Subcutaneous abdominal adipose tissue (tissue), 5 donors: ENCODE data around the gene TPPP3.

Source experiments
- H3K27ac ChIP-seq: one replicate; pipeline ENCODE4 v1.7.0; 2013; ENCODE audit warnings: low read depth, mild to moderate bottlenecking, inconsistent platforms, low read length, moderate library complexity
- H3K27me3 ChIP-seq, 5 donors: one replicate each; pipeline ENCODE4 v1.7.0; 2013; ENCODE audit warnings: low read length in 5 of 5, inconsistent platforms in 1 of 5; ENCODE audit not compliant: control insufficient read depth in 5 of 5, insufficient read depth in 4 of 5
- H3K36me3 ChIP-seq, 5 donors: one replicate each; pipeline ENCODE4 v1.7.0; 2013; ENCODE audit warnings: low read length in 5 of 5; ENCODE audit not compliant: control insufficient read depth in 5 of 5, insufficient read depth in 5 of 5
- H3K4me1 ChIP-seq, 5 donors: one replicate each; pipeline ENCODE4 v1.7.0; 2013; ENCODE audit warnings: low read length in 5 of 5, mild to moderate bottlenecking in 3 of 5, moderate library complexity in 1 of 5; ENCODE audit not compliant: control insufficient read depth in 5 of 5, insufficient read depth in 5 of 5
- H3K4me3 ChIP-seq, 5 donors: one replicate each; pipeline ENCODE4 v1.7.0; 2013; ENCODE audit warnings: low read length in 5 of 5, low read depth in 1 of 5
- H3K9ac ChIP-seq, 5 donors: one replicate each; pipeline ENCODE4 v1.7.0; 2013; ENCODE audit warnings: low read length in 5 of 5, mild to moderate bottlenecking in 4 of 5, moderate library complexity in 3 of 5
- H3K9me3 ChIP-seq, 5 donors: one replicate each; pipeline ENCODE4 v1.7.0; 2013; ENCODE audit warnings: low read length in 5 of 5; ENCODE audit not compliant: control insufficient read depth in 5 of 5
- donor health status: healthy.
- donor health status: healthy.
- donor health status: healthy.
- donor health status: healthy.
- donor health status: healthy.

TPPP3 gene

DNA sequence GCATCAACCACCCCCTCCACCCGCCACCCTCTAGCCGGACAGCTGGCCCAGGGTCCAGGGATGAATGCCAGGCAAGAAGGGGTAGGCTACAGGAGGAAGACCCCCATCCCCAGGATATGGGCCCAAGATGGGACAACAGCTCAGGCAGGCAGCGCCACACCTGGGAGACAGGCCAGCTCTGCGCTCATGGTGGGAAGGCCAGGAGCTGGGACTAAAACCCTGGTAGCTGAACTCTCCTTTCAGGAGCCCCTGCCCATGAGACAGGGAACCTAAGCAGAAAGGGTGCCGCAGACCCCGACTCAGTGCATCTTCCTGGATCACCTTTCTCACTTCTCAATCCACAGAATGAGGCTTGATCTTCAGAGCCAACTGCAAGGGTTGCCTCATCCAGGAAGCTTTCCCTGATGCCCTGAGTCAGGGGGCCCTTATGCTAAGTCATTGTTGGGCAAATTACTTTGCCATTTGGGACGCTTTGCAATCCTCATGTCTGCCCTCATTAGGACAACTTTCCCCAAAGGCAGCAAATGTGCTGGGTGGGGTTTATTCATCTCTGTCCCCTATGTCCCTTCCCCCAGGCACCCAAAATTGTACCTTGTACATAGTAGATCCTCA lies 14.0 kb upstream of the TPPP3 start:
- Histone ChIP-seq H3K27ac (peak overlapping the region; percentile 50), H3K4me3 (no peak overlapping the region), H3K4me1 (peaks cover 0 to 31% (median 21%) of the 10 kb centered on the region in 5 donors), H3K9ac (peak overlapping the region in 2 of 5 donors; percentile 38 to 51), H3K9me3 (no peaks in the 10 kb centered on the region), H3K36me3 (peaks cover 0 to 4% (median 0%) of the 10 kb centered on the region in 5 donors), H3K27me3 (no peaks in the 10 kb centered on the region)

DNA sequence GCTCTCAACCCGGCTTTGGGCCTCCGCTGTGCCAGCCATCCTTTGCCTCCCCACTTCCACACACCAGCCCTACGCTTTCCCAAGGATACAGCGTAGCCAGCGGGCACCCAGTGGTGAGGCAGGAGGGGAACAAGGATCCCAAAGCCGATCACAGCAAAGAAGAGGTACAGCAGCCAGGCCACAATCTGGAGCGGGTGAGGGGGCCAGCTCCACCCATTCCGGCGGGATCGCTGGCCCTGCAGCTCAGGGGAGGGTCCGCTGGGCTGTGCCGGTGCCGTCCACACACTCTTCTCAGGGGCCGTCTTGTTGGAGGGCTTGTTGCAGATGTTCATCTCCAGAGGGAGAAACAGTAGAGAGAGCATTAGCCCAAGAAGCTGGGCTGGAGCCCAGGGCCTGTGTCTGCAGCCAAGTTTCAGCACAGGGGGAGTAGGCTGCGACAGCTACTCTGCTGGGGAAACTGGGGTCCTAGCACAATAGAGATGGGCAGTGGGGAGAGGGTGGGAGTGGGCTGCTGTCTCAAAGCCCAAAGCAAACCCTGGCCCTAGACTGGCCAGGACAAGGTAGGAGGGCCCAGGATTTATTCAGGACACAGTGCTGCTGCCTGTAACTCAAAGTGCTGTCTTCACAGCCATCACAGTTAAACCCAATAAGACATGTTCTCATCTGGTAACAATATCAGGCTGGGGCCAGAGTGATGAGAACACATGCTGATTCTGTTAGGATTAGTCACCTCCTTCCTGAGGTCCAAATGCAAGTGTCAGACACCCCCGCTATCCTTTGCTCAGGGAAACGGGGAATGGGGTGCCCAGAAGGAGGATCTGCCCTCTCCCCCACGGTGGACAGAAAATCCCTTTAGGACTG lies 13.0 kb upstream of the TPPP3 start:
- peak overlapping the region in 2 of 5 donors; percentile 5 to 51 for H3K9ac ChIP-seq

DNA sequence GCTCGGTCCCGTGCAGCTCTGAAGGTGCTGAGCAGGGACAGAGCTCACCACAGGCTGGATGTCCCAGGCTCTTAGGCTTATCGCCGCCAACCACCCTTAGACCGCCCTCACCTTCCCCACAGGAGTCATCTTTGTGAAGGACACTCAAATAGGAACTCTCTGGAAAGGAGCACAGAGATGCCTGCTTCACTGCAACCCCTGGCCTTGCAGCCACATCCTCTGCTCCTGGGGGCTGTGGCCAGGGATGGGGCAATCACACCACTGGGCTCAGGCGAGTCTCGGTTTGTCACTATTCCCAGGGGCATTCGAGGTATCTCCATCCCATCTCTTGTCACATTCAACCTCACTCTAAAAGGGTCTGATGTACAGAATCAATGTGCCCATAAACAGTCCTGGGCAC lies 12.0 kb upstream of the TPPP3 start:
- no peak overlapping the region for H3K4me3 ChIP-seq
- peaks cover 0 to 31% (median 21%) of the 10 kb centered on the region in 5 donors for H3K4me1 ChIP-seq
- no peak overlapping the region for H3K9ac ChIP-seq
- H3K27ac ChIP-seq: no peak overlapping the region
- no peaks in the 10 kb centered on the region for H3K9me3 ChIP-seq
- H3K27me3 ChIP-seq: no peaks in the 10 kb centered on the region
- H3K36me3 ChIP-seq: peaks cover 0 to 4% (median 3%) of the 10 kb centered on the region in 5 donors

More for the DNA sequence above, 13.0 kb upstream of the TPPP3 start:
- Histone ChIP-seq H3K36me3 (peaks cover 0 to 4% (median 0%) of the 10 kb centered on the region in 5 donors), H3K4me1 (peaks cover 0 to 31% (median 21%) of the 10 kb centered on the region in 5 donors), H3K27ac (peak overlapping the region; percentile 55), H3K9me3 (no peaks in the 10 kb centered on the region), H3K4me3 (no peak overlapping the region), H3K27me3 (no peaks in the 10 kb centered on the region)

GRCh38 chr16:67404740-67405226 lies 11.5 kb upstream of the TPPP3 start:
- Histone ChIP-seq H3K9me3 (no peaks in the 10 kb centered on the region), H3K27ac (no peak overlapping the region), H3K27me3 (no peaks in the 10 kb centered on the region), H3K4me1 (peaks cover 0 to 31% (median 21%) of the 10 kb centered on the region in 5 donors), H3K4me3 (no peak overlapping the region), H3K9ac (no peak overlapping the region), H3K36me3 (peaks cover 0 to 4% (median 3%) of the 10 kb centered on the region in 5 donors)

GRCh38 chr16:67403976-67404555 lies 10.8 kb upstream of the TPPP3 start:
- H3K27ac ChIP-seq: no peak overlapping the region
- H3K4me3 ChIP-seq: no peak overlapping the region
- H3K36me3 ChIP-seq: peaks cover 0 to 4% (median under 1%) of the 10 kb centered on the region in 5 donors
- no peaks in the 10 kb centered on the region for H3K27me3 ChIP-seq
- H3K9ac ChIP-seq: no peak overlapping the region
- no peaks in the 10 kb centered on the region for H3K9me3 ChIP-seq
- peaks cover 0 to 37% (median 28%) of the 10 kb centered on the region in 5 donors for H3K4me1 ChIP-seq

DNA sequence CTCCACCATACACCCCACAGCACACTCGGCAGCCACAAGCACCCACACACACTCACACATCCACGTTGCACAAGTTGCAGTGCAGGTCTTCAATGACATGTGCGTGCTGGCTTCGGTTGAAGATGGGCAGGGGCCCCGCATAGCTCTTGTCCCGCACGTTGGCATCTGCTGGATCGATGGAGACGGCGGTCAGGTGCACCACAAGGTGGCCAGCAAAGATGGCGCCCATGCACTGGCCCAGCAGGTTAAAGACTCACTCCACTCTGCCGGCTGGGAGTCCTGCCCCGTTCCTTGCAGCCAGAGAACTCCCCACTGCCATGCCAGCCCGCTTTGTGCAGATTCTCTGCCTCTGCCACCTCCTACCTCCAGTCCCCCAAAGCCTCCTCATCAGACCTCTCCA lies 7.6 kb upstream of the TPPP3 start:
- Histone ChIP-seq H3K9ac (no peak overlapping the region), H3K4me1 (peaks cover 3 to 51% (median 37%) of the 10 kb centered on the region in 5 donors), H3K4me3 (no peak overlapping the region), H3K27ac (no peak overlapping the region), H3K9me3 (no peaks in the 10 kb centered on the region), H3K36me3 (peaks cover 0 to 4% (median 0%) of the 10 kb centered on the region in 5 donors), H3K27me3 (peaks cover 0 to 7% (median 1%) of the 10 kb centered on the region in 5 donors)

- Histone ChIP-seq H3K9ac (no peak overlapping the region), H3K27me3 (peaks cover 0 to 16% (median 9%) of the 10 kb centered on the region in 5 donors), H3K27ac (no peak overlapping the region), H3K4me3 (no peak overlapping the region), H3K4me1 (peaks cover 9 to 51% (median 39%) of the 10 kb centered on the region in 5 donors), H3K36me3 (peaks cover 0 to 4% (median 0%) of the 10 kb centered on the region in 5 donors), H3K9me3 (no peaks in the 10 kb centered on the region)
Observed at GRCh38 chr16:67399749-67400704, 6.7 kb upstream of the TPPP3 start.

DNA sequence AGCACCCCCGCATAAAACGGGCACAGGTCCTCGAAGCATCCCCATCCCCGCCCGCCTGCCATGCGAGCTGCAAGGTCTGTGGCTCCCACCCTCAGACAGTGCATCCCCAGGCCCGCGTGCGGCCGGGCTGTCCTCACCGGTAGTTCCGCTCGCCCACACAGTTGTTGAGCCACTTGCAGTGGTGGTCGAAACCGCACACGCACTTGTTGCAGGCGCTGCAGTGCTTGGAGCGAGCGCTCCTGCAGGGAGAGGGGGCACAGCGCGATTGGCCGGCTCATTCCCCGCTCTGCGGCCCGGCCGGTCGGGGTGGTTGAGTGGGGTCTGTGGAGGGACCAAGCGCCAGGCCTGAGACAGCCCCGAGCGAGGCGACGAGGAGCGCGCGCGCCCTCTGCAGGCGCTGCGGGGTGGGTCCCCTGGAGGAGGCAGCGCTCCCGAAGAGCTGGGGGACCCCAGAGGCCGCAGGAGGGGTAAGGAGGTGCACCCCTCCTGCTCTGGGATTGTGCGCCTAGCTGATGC lies 6.0 kb upstream of the TPPP3 start:
- Histone ChIP-seq H3K27ac (no peak overlapping the region), H3K4me1 (peaks cover 9 to 55% (median 45%) of the 10 kb centered on the region in 5 donors), H3K36me3 (peaks cover 0 to 4% (median 0%) of the 10 kb centered on the region in 5 donors), H3K9ac (no peak overlapping the region), H3K4me3 (peak overlapping the region in 2 of 5 donors; percentile 22 to 25), H3K9me3 (no peaks in the 10 kb centered on the region), H3K27me3 (peaks cover 0 to 17% (median 11%) of the 10 kb centered on the region in 5 donors)
